Measurements from ENCODE around the gene RAB36.

Gene RAB36

GRCh38 chr22:23204125-23204488, 58.8 kb downstream of the RAB36 start:
- no peak for DNase-seq (ENCODE audit: low read depth in 4 of 4, low spot score in 1 of 4)

DNA sequence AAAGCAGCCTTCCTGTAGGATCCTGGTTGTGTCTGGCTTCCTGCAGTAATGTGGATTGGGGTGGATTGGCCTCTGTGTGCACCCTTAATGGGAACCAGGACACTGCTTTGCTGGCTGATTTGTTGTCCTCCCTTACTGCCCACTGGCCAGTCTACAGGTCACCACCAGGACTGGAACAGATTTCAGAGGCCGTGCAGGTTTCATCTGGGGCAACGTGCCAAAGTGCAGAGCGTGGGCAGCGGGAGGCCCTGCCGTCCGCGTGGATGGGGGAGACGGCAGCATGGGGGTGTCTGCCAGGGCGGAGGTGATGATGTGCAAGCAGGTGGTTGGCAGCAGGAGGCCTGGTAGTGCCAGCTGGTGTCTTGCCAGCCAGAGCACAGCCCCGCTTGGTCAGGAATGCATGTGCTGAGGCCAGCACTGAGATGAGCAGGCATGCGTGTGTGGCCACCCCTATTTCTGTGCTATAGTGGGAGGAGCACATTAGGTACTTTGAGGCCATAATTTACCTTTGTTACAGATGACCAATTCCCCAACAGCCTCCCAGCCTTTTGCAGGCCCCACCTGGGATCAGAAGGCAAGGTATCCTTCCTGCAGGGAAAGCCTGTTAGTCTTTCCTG, 59.4 kb downstream of the RAB36 start:
- DNase-seq (ENCODE audit: low read depth in 4 of 4, low spot score in 1 of 4): no peak

- DNase-seq (ENCODE audit: low read depth in 4 of 4, low spot score in 1 of 4): no peak
Observed at GRCh38 chr22:23205339-23206049, 60.2 kb downstream of the RAB36 start.

DNA sequence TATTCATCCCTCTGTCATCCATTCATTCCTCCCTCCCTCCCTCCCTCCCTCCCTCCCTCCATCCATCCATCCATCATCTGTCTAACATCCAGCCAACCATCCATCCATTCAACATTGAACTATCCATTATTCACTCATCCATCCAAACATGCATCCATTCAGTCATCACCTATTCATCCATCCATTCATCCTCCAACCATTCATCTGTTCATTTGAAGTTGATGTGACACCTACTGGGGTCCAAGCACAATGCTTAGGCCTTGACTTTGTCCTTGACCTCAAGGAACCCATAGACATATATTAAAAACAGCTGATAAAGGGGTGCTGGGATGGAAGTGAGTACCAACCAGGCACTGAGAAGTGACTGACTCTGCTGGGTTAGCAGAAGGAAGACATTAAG, 61.6 kb downstream of the RAB36 start:
- DNase-seq (ENCODE audit: low read depth in 4 of 4, low spot score in 1 of 4): no peak

DNA sequence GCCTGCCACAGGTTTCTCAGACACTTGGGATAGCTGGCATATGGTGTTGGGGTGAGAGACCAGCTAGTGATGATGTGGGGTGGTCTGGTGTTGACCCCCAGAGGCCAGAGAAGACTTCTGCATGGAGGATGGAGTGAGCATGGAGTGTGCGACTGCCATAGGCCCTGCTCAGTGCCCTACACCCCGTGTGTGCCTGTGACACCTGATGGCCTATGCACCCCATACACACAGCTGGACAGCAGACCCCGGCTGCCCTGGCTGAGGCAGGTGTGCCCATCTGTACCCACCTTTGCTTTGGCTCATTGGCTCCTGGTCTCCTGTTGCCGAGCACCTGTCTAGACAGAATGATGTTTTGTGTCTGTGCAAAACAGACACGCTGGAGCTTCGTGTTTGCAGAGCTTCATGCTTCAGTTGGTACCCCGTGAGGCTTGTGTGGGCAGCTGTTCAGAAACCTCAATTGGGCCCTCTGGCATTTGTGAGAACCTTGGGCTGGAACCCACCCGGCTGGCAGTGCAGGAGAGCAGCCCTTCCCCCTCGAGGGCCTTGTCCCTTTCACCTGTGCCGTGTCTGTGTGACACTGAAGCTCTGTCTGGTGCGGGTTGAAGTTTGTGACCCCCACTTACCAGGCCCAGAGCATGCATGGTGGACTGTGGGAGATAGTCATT, 62.6 kb downstream of the RAB36 start:
- no peak for DNase-seq (ENCODE audit: low read depth in 4 of 4, low spot score in 1 of 4)

DNA sequence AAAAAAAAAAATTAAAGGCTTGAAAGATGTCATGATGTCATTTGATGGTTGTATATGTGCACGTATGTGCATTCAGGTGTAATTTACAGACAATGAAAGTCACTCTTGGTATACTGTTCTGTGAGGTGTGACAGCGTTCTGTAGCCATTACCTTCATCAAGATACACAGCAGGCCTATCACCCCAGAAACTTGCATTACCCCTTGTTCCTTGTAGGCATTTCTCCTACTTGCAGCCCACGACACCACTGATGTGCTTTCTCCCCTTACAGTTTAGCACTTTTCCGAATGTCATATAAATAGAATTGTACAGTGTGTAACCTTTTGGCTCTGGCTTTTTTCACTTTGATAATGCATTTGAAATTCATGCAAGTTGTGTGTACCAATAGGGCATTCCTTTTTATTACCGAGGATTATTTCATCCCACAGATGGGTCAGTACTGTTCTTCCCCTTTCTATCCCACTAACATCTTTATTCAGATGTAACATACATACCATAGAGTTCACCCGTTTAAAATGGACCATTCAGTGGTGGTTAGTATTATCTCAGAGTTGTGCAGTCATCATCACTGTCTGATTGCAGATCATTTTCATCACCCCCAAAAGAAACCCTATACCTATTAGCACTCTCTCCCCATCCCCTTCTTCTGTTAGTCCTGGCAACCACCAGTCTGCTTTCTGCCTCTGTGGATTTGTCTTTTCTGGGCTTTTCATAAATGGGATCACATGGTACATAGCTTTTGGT, 65.3 kb downstream of the RAB36 start:
- DNase-seq (ENCODE audit: low read depth in 4 of 4, low spot score in 1 of 4): no peak

- DNase-seq (ENCODE audit: low read depth in 4 of 4, low spot score in 1 of 4): no peak
Observed at GRCh38 chr22:23211622-23212021, 66.3 kb downstream of the RAB36 start.

GRCh38 chr22:23212061-23213021, 67.1 kb downstream of the RAB36 start:
- no peak for DNase-seq (ENCODE audit: low read depth in 4 of 4, low spot score in 1 of 4)

DNA sequence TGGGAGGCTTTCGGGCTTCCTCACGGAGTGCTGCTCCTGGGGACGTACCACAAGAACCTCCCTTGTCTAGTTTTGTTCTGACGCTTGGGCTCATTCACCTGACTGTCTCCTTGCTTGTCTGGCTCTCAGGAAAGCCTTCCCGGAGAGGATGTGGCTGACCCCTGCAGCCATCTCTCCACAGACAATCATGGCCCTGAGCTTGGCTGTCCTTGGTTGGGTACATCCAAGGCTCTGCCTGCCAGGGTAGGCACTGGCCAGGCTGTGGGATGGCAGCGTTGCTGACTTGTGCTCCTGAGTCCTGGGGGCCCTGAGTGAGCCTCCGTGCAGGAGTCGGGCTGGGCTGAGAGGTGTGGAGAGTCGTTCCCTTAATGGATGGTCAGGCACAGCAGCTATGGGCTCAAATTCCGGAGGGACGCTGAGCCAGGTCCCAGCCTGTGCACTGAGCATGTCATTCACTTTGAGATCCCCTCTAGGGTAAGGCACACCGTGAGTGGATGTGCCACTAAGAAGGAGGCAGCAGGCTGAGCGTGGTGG, 67.8 kb downstream of the RAB36 start:
- DNase-seq (ENCODE audit: low read depth in 4 of 4, low spot score in 1 of 4): no peak

DNA sequence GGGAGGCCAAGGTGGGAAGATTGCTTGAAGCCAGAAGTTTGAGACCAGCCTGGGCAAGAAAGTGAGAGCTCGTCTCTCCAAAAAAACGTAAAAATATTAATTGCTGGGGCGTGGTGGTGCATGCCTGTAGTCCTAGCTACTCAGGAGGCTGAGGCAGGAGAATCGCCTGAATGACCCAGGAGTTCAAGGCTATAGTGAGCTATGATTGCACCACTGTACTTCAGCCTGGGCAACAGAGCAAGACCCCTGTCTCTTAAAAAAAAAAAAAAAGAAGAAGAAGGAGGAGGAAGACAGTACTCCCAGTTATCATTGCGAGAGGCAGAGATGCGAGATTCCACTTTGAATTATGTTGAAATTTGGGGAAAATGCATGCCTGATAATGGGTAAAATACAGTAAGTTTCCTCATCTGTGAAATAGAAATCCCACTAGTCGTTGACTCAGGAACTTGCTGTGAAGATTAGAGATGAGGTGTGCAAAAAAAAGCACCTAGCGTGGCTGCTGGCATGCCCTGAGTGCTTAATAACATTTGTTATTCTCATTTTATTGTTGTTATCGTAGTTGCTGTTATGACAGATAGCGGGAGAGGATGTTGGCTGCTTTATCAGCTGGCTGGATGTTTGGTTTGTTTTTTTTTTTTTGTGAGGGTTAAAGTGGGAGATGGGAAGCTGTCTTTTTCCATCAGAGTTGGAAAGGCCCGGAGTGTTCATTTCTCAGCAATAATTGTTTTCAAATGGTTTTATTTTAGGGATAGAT, 68.5 kb downstream of the RAB36 start:
- no peak for DNase-seq (ENCODE audit: low read depth in 4 of 4, low spot score in 1 of 4)

All from stimulated activated CD4-positive, alpha-beta T cell treated with anti-CD3 and anti-CD28 coated beads, Interleukin-1b, Interleukin-23, amount 100 ng/mL, for 24 hours (primary cell).